RKO (cell line): ENCODE results near the gene PAM.

Experiments used
- DNase-seq: peaks from one replicate; pipeline ENCODE4 v3.0.0-alpha.2; 2016; ENCODE audit warnings: low spot score

PAM gene

DNA sequence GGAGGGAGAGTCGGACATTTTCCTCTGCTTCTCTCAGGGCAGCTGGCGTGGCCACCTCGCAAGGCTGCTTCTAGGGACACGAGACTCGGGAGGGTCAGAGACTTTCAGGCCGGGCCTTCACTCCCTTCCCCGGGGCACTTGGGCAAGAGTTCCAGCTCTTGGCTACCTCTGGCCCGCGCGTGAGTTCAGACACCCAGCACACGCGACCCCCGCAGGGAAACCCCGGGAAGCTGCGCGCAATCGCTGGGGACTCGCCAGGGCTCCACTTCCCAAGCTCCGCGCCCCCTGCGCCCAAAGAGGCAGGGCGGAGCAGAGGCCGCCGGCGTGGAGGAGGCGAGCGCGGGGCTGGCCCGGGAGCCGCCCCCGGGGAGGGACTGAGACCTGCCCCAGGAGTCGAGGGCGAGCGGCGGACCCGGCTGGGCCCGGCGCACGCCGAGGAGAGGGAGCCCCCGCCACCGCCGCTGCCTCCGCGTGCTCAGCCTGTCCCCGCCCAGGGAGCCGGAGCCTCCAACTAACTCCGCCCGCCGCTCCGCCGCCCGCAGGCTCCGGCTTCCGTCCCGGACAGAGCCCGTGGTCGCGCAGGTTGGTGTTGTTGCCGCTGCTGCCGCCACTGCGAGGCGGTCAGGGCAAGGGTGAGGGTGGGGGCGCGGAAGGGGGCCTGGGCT lies at the start of gene PAM:
TSS of gene PAM (plus strand) at position 539 of the 665 bp plus-strand sequence. CDS start 110,891 bp downstream, outside the sequence.
- DNase-seq: peak; percentile 75

- DNase-seq: no peak
Measured at GRCh38 chr5:102711525-102712385, 43.4 kb upstream of the PAM start.

GRCh38 chr5:102713278-102713677 lies 41.8 kb upstream of the PAM start:
- DNase-seq: no peak

GRCh38 chr5:102713682-102714231 lies 41.3 kb upstream of the PAM start:
- no peak for DNase-seq

GRCh38 chr5:102715082-102715807 lies 39.9 kb upstream of the PAM start:
- DNase-seq: peak; percentile 81

- DNase-seq: no peak
Measured at GRCh38 chr5:102716017-102716416, 39.1 kb upstream of the PAM start.

DNA sequence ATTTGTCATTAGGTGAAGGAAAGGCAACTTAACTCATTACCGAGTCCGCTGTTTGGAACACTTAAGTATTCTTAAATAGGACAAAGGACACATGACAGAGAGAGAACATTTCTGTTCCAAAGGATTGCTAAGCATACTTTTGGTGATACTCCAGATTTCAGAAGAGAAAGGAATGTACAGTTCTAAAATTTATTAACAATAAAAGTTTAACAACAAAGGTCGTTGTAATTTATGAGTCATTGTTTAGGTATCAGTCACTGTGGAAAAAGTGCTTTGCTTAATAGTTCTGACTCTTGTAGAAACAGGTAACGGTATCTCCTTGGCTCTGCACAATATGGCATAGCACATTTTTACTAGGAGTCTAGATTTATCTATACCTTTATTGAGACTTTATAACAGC lies 36.3 kb upstream of the PAM start:
- DNase-seq: no peak

DNA sequence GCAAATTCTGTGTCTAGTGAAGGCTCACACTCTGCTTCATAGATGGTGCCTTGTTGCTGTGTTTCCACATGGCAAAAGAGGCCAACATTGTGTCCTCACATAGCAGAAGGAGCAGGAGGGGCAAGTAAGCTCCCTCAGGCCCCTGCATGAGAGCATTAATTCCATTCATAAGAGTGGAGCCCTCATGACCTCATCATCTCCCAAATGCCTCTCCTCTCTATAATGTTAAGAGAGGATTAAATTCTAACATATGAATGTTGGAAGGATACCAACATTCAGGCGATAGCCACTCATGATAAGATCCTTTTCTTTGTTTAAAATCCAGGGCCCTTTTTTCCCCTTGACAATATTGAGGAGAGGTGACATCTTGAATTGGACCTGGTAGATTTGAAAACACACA lies 35.2 kb upstream of the PAM start:
- no peak for DNase-seq

DNA sequence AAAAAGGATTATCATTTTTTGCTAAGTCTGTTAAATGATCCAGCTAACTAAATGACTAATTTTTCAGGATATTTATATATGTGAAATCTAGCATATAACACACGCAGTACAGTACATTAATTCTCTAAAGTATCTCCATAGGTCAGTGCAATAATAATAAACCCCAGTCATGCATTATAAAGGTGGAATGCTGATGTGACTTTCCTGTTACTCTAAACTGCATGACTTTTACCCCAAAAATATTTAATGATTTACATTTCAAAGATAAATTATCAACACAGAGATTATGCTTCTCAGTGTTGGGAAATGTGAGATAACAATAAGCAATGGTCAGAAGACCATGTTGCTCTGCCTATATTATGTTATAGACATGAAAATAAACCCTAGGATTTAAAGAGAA lies 34.1 kb upstream of the PAM start:
- no peak for DNase-seq

DNA sequence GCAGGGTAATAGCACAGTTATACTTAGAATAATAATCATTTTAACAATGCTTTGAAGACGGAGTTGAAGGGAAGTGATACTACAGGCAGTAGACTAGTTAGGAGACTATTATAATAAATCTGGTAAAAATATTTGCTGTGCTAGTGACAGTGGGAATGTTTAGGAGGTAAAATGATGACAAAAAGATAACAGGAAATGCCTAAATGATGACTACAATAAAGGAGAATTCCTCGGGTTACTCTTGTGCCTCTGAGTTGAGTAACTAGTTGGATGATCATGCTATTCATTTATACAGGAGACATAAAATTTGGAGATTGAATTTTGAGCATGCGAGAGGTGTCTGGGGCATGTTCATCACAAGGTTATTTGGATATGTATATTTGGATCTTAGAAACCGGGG lies 32.2 kb upstream of the PAM start:
- DNase-seq: peak; percentile 37

- no peak for DNase-seq
Measured at GRCh38 chr5:102731693-102732092, 23.4 kb upstream of the PAM start.

DNA sequence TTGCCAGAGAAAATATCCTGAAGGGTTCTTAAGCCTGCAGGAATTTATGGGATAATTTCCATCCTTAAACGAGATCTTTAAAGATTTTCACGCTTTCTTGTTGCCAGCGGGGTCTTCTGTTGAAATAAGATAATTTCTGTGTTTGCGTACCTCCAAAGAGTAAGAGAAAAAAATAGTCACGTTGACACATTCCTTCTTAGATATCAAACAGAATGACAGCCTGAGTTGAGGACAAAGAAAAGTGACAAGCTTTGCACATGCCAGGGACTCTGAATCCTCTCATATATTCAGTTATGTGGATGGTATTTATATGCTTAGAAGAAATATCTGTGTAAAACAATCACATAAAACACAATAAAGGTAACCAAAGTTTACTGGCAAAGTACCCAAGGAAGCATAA lies 21.6 kb upstream of the PAM start:
- no peak for DNase-seq

DNA sequence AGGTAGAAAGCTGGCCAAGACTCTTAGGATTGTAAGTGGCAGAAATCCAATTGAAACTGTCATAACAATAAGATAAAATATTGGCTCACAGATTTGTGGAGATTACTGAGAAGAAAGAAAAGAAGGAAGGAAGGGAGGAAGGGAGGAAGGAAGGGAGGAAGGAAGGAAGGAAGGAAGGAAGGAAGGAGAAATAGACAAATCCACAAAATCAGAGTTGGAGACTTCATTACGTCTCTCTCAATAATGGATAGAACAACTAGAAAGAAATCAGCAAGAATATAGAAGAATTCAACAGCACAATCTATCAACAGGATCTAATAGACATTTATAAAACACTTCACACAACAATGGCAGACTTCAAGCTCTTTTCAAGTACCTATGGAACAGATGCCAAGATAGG lies 17.9 kb upstream of the PAM start:
- no peak for DNase-seq

- no peak for DNase-seq
Measured at GRCh38 chr5:102737805-102738469, 17.2 kb upstream of the PAM start.

- no peak for DNase-seq
Measured at GRCh38 chr5:102740515-102740914, 14.6 kb upstream of the PAM start.

GRCh38 chr5:102742215-102742614 lies 12.9 kb upstream of the PAM start:
- DNase-seq: no peak

- DNase-seq: no peak
Measured at GRCh38 chr5:102743900-102744299, 11.2 kb upstream of the PAM start.

GRCh38 chr5:102747386-102748166 lies 7.5 kb upstream of the PAM start:
- no peak for DNase-seq

- no peak for DNase-seq
Measured at GRCh38 chr5:102749416-102750030, 5.6 kb upstream of the PAM start.

DNA sequence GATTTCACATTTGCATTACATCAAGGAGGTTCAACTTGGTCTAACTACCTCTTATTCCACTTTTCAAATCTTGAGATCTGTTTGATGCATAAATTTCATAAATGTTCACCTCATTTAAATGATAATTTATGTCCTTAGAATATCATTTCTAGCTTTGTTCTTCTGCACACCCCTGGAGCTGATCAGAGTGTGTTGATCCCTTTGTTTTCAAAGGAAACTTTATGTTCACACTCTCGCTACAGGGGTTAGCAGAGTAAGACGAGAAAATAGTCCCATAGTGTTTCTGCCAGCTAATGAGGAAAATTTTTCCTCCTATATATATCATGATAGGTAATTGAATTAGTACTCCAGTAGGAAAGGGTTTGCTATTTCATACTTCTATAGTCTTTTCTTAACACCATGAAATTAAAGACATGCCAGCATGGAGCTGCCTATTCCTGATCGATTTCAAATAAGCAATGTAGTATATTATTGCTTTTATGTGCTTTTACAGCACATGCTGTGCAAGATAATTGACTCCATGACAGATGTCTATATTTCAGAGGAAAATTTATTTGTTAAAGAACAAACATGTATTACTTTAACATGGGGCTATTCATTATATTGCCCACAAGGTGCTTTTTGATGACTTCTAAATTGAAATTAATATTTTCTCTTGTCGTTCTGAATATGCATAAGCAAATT lies 4.8 kb upstream of the PAM start:
- DNase-seq: no peak
